Stimulated activated memory B cell treated with anti-CD40 and anti-IgM and Interleukin-4, amounts not matched to agents 10 μg/mL and 1 μg/mL and 100 μg/mL, for 72 hours (primary cell): ENCODE measurements around the gene YWHAH.

Experiments used
- ATAC-seq: fragments of 150-1000 bp; cut with Tn5 transposase; 2 replicates; pipeline ENCODE4 v1.10.0; 2021
- H3K27ac Mint-ChIP-seq: one replicate; pipeline ENCODE4 v1.8.0; 2022; ENCODE audit warnings: mild to moderate bottlenecking, mixed read lengths
- H3K27me3 Mint-ChIP-seq: one replicate; pipeline ENCODE4 v1.8.0; 2022; ENCODE audit warnings: mixed read lengths
- H3K36me3 Mint-ChIP-seq: one replicate; pipeline ENCODE4 v1.8.0; 2022; ENCODE audit warnings: mixed read lengths
- H3K4me1 Mint-ChIP-seq: one replicate; pipeline ENCODE4 v1.8.0; 2022; ENCODE audit warnings: mixed read lengths
- H3K4me3 Mint-ChIP-seq: one replicate; pipeline ENCODE4 v1.8.0; 2022; ENCODE audit warnings: mild to moderate bottlenecking, moderate library complexity, mixed read lengths
- H3K9me3 Mint-ChIP-seq: one replicate; pipeline ENCODE4 v1.8.0; 2022; ENCODE audit warnings: mixed read lengths

The YWHAH gene

DNA sequence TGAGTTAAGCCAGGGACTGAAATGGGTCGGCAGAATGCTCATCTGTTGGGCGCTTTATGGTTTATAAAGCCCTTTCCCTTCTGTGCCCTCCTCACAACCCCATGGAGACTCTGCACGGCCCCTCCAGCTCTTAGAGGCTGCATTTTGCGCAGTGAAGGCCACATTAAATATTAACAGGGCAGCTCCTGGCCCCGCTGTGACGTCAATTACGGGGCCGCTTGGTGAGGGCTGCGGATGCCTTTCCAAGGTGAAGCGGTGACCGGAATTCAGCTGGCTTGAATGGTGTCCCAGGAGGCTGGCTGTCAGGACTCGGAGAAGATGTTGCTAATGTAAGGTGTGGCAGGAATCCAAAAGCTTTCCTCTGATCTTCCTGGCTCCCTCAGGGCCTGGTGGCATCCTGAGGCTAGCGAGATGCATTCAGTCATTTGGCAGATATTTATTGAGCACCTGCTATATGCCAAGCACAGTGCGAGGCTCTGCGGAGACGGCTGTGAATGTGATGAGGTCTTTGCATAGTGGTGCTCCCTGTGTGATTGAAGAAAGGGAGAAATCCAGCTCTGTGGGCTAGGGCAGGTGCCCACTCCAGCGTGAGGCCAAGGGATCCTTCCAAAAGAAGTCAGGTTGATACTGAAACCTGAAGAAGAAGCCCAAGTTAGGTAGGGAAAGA lies 10.4 kb upstream of the YWHAH start:
- Mint-ChIP-seq H3K27me3 (peaks cover 37% of the 10 kb centered on the region), H3K36me3 (no peaks in the 10 kb centered on the region), H3K4me1 (no peaks in the 10 kb centered on the region), H3K9me3 (no peaks in the 10 kb centered on the region), H3K4me3 (no peak overlapping the region), H3K27ac (no peak overlapping the region)
- no peak for ATAC-seq

DNA sequence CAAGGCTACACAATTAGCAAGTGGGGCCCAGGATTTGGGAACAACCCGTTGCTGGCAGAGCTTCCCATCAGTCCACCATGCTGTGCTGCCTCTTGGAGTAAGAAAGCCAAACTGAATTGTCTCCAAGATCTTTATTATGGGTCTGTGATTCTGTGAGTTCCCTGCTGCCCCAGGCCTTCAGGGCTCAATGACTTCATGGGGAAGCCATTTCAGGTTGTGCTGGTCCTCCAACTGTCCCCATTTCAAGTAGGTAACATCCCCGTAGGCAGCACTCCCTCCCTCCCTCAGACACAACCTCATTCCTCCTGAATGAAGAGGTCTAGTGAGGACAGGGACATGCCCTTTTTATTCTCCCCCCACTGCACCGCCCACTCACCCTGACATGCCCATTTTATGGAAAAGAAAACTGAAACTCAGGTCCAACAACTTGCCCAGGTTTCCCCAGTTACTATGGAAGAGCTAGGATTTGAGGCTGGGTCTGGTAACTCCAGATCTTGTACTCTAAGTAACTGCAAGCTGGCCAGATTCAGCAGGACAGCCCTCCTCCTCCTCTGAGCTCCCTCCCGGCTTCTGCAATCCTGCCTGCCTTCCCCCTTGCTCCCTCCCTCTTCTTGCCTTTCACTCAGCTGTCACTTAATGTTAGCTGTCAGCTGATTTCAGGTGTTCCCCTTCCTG lies 8.2 kb upstream of the YWHAH start:
- no peaks in the 10 kb centered on the region for H3K36me3 Mint-ChIP-seq
- no peaks in the 10 kb centered on the region for H3K9me3 Mint-ChIP-seq
- no peak for ATAC-seq

GRCh38 chr22:31937341-31937740 lies 7.0 kb upstream of the YWHAH start:
- Mint-ChIP-seq H3K27ac (no peak overlapping the region), H3K36me3 (no peaks in the 10 kb centered on the region), H3K4me1 (no peaks in the 10 kb centered on the region), H3K27me3 (peaks cover 13% of the 10 kb centered on the region), H3K9me3 (no peaks in the 10 kb centered on the region), H3K4me3 (no peak overlapping the region)
- ATAC-seq, result no peak

More for the DNA sequence above, 8.2 kb upstream of the YWHAH start:
- Mint-ChIP-seq H3K4me3 (no peak overlapping the region), H3K4me1 (no peaks in the 10 kb centered on the region), H3K27ac (no peak overlapping the region), H3K27me3 (peaks cover 24% of the 10 kb centered on the region)

DNA sequence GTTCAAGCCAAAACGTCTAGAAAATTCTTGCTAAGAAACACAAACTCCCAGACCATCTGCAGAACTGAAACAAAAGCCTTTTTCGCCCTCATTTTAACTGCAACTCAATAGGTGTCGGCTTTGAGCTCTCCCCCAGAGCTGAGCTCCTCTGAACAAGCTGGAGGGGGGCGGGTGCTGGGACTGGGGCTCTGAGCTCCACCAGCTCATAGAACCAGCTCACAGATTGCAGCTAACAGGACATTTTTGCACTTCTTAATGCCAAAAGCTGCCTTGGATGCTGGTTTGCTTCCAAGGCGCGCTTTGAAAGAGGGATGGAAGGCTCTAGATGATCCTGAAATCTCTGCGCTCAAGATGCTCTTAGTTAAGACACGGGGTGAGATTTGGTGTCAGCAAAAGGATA lies 6.0 kb upstream of the YWHAH start:
- no peaks in the 10 kb centered on the region for H3K9me3 Mint-ChIP-seq
- ATAC-seq, result no peak

GRCh38 chr22:31940506-31940905 lies 3.8 kb upstream of the YWHAH start:
- H3K9me3 Mint-ChIP-seq, result no peaks in the 10 kb centered on the region
- no peak overlapping the region for H3K27ac Mint-ChIP-seq
- ATAC-seq, result no peak
- no peaks in the 10 kb centered on the region for H3K36me3 Mint-ChIP-seq
- no peak overlapping the region for H3K4me3 Mint-ChIP-seq
- no peaks in the 10 kb centered on the region for H3K27me3 Mint-ChIP-seq
- peaks cover 6% of the 10 kb centered on the region for H3K4me1 Mint-ChIP-seq

More for the DNA sequence above, 6.0 kb upstream of the YWHAH start:
- Mint-ChIP-seq H3K4me1 (peaks cover 4% of the 10 kb centered on the region), H3K27me3 (peaks cover 7% of the 10 kb centered on the region), H3K27ac (no peak overlapping the region), H3K36me3 (no peaks in the 10 kb centered on the region), H3K4me3 (no peak overlapping the region)

DNA sequence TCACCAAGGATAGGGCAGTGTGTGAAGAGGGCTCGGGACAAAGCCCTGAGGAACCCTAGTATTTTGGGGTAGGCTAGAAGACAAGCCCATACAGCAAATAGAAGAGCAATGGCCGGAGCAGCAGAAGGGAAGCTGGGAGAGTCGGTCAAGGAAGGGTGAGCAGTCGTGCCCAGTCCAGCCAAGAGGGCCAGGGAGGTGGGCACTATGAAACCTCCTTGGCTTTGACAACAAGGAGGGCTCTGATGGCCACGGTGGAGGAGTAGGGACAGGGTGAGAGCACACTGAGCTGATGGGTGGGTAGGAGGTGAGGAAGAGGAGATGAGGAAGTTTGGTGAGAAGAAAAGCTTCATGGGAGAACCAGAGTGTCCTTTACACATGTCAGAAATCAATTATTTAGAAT lies 2.2 kb upstream of the YWHAH start:
- Mint-ChIP-seq H3K27ac (no peak overlapping the region), H3K4me3 (no peak overlapping the region), H3K36me3 (no peaks in the 10 kb centered on the region), H3K27me3 (no peaks in the 10 kb centered on the region), H3K9me3 (no peaks in the 10 kb centered on the region), H3K4me1 (peaks cover 8% of the 10 kb centered on the region)
- no peak for ATAC-seq

- H3K9me3 Mint-ChIP-seq, result no peaks in the 10 kb centered on the region
- no peaks in the 10 kb centered on the region for H3K27me3 Mint-ChIP-seq
- peak overlapping the region; percentile 93 for H3K4me3 Mint-ChIP-seq
- no peak for ATAC-seq
- peak overlapping the region; percentile 90 for H3K27ac Mint-ChIP-seq
- peaks cover 14% of the 10 kb centered on the region for H3K4me1 Mint-ChIP-seq
- no peaks in the 10 kb centered on the region for H3K36me3 Mint-ChIP-seq
Measured at GRCh38 chr22:31943206-31943977, 943 bp upstream of the YWHAH start.

DNA sequence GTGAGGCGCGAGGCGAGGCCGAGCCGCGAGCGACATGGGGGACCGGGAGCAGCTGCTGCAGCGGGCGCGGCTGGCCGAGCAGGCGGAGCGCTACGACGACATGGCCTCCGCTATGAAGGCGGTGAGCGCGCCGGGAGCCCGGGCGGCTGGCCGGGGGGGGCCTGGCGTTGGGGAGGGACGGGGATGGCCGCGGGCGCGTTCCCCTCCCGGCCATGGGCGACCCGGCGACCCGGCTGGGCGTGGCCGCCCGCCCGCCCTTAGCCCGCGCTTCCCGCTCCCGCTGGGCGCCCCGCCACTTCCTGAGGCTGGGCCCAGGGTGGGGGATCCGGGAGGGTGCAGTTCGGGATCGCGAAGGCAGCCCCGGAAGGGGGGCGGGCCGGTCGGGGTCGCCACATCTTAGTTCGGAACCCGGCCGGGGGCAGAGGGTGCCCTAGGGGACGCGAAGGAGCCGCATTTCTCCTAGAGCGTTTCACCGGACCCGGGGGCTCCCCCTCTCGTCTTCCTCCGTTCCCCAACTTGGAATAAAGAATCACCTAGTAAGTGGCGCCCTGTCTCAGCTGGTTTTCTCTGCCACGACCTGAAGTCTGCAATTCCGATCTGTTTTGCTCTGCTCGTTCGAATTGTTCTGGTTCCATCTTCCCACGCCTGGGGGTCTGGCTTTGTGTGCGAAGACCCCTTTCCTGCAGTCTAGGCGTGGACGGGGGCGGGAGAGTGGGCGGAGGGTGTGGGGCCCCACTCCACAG lies 536 bp downstream of the YWHAH start:
- Mint-ChIP-seq H3K27ac (no peak overlapping the region), H3K9me3 (no peaks in the 10 kb centered on the region), H3K4me1 (peaks cover 14% of the 10 kb centered on the region), H3K27me3 (no peaks in the 10 kb centered on the region), H3K4me3 (peak overlapping the region; percentile 93), H3K36me3 (no peaks in the 10 kb centered on the region)
- ATAC-seq, result peak; percentile 67

- no peak overlapping the region for H3K27ac Mint-ChIP-seq
Measured at GRCh38 chr22:31945443-31945855, 1.1 kb downstream of the YWHAH start.

DNA sequence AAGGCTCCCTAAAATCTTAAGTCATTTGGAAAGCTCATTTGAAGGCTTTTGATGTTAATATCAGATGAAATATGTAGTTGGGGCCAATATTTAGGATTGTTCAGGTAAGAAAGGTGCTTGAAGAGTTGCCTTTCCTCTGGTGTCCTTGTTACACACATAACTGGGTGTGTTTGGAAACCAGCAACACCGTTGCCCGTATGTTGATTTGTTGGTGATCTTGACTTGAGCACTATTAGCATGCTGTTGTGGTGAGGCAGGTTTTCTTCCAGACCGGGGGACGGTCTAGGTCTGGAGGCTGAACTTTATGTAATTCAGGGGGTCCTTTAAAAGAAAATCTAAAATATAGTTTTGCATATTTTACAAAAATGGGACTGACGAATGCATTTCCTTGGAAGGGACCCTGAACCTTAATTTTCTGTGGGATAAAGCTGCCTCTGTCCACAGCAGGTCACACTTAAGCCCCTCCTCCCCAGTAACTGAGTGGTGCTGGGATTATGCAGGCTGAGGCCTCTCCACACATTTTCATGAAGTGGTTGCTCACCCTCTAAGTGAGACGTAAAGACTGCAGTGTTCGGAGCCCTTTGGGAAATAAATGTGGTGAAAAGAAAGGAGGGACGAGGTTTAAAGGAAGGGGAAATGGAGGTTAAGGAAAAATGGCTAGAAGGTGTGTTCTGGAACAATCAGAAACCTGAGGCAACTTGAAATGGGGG lies 1.8 kb downstream of the YWHAH start:
- peaks cover 8% of the 10 kb centered on the region for H3K36me3 Mint-ChIP-seq
- peaks cover 17% of the 10 kb centered on the region for H3K4me1 Mint-ChIP-seq
- ATAC-seq, result no peak
- no peak overlapping the region for H3K27ac Mint-ChIP-seq
- H3K9me3 Mint-ChIP-seq, result no peaks in the 10 kb centered on the region
- H3K4me3 Mint-ChIP-seq, result no peak overlapping the region
- H3K27me3 Mint-ChIP-seq, result no peaks in the 10 kb centered on the region

More at GRCh38 chr22:31945443-31945855, 1.1 kb downstream of the YWHAH start:
- H3K9me3 Mint-ChIP-seq, result no peaks in the 10 kb centered on the region
- no peaks in the 10 kb centered on the region for H3K27me3 Mint-ChIP-seq
- H3K4me1 Mint-ChIP-seq, result peaks cover 14% of the 10 kb centered on the region
- no peak for ATAC-seq
- peaks cover 4% of the 10 kb centered on the region for H3K36me3 Mint-ChIP-seq
- no peak overlapping the region for H3K4me3 Mint-ChIP-seq

DNA sequence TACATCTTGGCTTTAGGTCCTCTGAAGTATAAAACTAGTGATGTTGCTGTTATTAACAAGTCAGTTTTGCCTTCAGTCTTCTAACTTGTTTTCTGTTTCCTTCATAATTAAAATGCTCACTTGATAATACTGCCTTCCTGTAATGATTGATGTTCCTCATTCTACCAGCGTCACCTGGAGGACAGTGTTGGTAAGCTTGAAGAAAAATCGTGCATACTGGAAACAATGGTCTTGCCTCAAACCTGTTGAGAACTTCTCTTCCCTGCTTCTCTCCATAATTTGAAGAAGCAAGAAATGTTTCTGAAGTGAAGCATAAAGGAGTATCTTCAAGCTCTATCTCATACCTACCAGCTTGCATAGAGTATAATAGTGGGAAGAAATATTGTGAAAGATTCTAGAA lies 3.0 kb downstream of the YWHAH start:
- Mint-ChIP-seq H3K4me1 (peaks cover 28% of the 10 kb centered on the region), H3K4me3 (no peak overlapping the region), H3K36me3 (peaks cover 15% of the 10 kb centered on the region), H3K27me3 (no peaks in the 10 kb centered on the region), H3K9me3 (no peaks in the 10 kb centered on the region), H3K27ac (peak overlapping the region; percentile 6)
- ATAC-seq, result no peak

DNA sequence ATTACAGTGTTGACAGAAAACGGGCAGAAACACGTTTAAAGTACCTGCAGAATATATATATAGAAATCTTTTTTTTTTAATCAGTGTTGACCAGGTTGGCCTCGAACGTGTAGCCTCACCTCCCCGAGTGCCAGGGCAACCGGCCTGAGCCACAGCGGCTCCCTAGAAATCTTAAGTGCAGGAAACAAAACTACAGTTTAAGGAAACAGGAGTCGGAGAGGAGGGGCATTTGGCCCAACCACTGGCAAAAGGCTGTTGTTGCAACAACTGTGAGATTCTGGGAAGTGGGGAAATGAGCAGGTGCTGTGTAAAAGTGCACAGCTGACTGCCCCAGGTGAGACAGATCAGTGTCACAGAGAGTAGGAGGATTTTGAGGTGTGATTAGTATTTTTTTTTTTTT lies 3.7 kb downstream of the YWHAH start:
- H3K36me3 Mint-ChIP-seq, result peaks cover 15% of the 10 kb centered on the region
- no peak for ATAC-seq
- no peak overlapping the region for H3K27ac Mint-ChIP-seq
- no peaks in the 10 kb centered on the region for H3K9me3 Mint-ChIP-seq
- no peak overlapping the region for H3K4me3 Mint-ChIP-seq
- H3K27me3 Mint-ChIP-seq, result no peaks in the 10 kb centered on the region
- peaks cover 27% of the 10 kb centered on the region for H3K4me1 Mint-ChIP-seq

- Mint-ChIP-seq H3K9me3 (no peaks in the 10 kb centered on the region), H3K4me3 (no peak overlapping the region), H3K27ac (no peak overlapping the region), H3K4me1 (peaks cover 44% of the 10 kb centered on the region), H3K36me3 (peaks cover 15% of the 10 kb centered on the region), H3K27me3 (no peaks in the 10 kb centered on the region)
- no peak for ATAC-seq
Measured at GRCh38 chr22:31950226-31950625, 5.9 kb downstream of the YWHAH start.

DNA sequence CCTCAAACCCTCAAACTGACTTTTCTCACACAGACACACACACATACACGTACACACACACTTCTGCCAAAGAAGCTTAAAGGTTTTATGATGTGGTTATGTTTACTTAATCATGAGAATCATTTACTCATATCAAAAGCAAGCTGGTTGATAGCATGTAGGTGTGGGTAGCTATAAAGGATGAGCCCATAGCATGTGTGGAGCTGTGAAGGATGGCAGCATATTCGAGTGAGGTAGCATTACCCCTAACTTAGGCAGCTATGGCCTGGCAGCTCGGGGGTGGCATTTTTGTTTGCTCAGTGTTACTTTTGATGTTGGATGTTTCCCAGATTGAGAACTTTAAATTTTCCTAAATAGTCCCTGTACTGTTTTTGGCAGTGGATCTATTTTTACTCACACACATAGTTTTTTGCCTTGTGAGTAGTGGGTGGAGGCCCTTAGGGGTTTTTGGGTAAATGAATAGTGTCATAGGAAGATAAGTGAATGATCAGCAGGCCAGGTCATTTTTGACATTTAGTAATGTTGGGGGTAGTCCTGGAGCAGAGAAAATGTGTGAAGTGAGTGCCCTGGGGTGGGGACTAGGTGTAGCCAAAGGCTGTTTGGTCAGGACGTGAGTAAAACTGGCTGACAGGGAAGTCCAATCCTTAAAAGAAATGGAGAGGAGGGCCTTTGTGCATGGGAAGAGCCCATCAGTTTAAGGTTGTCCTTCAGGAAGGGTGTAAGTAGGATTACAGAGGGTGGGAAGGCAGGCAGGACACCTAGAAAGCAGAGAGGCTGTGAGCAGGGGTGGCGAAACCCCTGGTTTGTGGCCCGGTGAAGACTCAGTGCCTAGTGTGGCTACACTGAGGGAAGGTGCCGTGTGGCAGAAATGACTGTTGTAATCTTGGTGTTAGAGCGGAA lies 7.1 kb downstream of the YWHAH start:
- H3K4me1 Mint-ChIP-seq, result peaks cover 44% of the 10 kb centered on the region
- H3K4me3 Mint-ChIP-seq, result no peak overlapping the region
- no peaks in the 10 kb centered on the region for H3K9me3 Mint-ChIP-seq
- H3K27ac Mint-ChIP-seq, result no peak overlapping the region
- ATAC-seq, result no peak
- peaks cover 24% of the 10 kb centered on the region for H3K36me3 Mint-ChIP-seq
- no peaks in the 10 kb centered on the region for H3K27me3 Mint-ChIP-seq
